Measurements from ENCODE around the gene INO80D. TPM values are rescaled to one million over a fixed set of nuclear protein-coding genes. Genes with fewer than 3 reads are reported as not detected.

Gene INO80D, protein sequence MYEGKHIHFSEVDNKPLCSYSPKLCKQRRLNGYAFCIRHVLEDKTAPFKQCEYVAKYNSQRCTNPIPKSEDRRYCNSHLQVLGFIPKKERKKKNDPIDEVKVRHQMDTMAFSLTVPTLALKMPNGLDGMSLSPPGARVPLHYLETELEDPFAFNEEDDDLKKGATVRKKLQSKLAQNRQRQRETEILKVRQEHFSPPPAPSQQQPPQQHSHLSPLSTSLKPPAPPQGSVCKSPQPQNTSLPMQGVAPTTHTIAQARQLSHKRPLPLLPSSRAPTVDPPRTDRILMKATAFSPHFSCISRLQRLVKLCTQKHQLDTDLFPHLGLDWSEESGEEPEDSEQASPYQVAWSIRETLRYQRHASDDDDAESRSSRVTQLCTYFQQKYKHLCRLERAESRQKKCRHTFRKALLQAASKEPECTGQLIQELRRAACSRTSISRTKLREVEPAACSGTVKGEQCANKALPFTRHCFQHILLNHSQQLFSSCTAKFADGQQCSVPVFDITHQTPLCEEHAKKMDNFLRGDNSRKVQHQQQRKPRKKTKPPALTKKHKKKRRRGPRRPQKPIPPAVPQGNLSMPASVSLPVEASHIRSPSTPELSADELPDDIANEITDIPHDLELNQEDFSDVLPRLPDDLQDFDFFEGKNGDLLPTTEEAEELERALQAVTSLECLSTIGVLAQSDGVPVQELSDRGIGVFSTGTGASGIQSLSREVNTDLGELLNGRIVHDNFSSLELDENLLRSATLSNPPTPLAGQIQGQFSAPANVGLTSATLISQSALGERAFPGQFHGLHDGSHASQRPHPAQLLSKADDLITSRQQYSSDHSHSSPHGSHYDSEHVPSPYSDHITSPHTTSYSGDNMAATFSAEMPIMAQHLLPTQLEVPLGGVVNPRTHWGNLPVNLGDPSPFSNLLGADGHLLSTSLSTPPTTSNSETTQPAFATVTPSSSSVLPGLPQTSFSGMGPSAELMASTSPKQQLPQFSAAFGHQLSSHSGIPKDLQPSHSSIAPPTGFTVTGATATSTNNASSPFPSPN
- total RNA-seq = 6.6 and 7.6 TPM in 2 replicates

GRCh38 chr2:206085742-206086445, at the start of gene INO80D:
INO80D (minus strand) TSS chr2:206086174; CDS start chr2:206063016, 23,158 bp downstream.

Small RNAs within 50 kb of the gene (small RNA-seq; reads per million reads assigned to genes)
- gene RF00006 = not detected
- not detected for gene RF00019

Other genes starting within 250 kb of the INO80D start
- 83.0 and 95.2 TPM in 2 replicates for gene NDUFS1, start 73.3 kb upstream of the INO80D start, total RNA-seq
- gene EEF1B2, start 73.7 kb upstream of the INO80D start, total RNA-seq = 467 and 978 TPM in 2 replicates
- 6.6 and 7.0 TPM in 2 replicates for gene ZDBF2, start 188.5 kb upstream of the INO80D start, total RNA-seq

Measured in subcutaneous preadipocyte (primary cell).